ENCODE data around the gene ZFHX2. TPM values are rescaled to one million over a fixed set of nuclear protein-coding genes. Genes with fewer than 3 reads are reported as not detected.
A peak's percentile ranks its signal among the peaks of the same experiment; 100 is the strongest.

Gene ZFHX2
- total and polyA plus RNA-seq, 2 of the 13 experiments (the other 11 are each of a cell fraction or from before 2014, with no cell fraction given) = 0.17 to 0.44 TPM

DNA sequence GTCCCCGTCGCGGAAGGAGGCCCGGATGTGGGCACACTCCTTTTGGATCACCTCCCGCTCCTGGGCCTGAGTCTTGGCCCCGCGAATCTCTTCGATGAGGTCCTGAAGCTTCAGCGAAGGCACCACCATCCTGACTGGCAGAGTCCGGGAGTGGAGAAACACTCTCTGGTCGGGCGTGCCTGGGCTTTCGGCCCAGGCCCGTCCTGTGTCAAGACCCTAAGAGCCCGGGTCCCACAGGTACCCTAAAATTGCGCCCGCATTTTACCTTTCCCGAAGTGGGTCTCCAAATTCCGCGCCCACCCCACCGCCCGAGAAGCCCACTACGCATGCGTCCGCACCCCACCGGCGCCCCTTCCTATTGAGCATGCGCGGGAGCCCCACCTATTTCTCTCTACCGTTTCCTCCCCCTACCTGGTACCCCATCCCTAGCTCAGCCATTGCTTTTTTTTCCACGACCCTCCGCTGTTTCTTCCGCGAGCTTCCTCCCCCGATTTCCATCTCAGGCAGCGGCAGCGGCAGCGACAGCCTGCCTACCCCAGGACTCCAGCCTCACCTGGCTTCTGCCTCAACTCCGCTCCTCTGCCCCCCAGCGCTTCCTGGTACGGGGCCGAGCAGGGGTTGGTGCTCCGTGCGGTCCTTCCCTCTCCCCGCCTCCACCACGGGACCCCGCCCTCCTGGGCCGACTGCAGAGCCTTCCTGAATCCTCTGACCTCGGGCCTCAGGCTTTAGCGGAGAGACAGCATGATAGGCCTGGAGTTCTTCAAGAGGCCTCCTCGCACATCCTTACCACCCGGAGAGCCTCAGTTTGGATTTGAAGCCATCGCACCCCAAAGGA lies 15.8 kb upstream of the ZFHX2 start, which contains the start of gene AP1G2 (continued):
- TF ChIP-seq, protein P1, sequence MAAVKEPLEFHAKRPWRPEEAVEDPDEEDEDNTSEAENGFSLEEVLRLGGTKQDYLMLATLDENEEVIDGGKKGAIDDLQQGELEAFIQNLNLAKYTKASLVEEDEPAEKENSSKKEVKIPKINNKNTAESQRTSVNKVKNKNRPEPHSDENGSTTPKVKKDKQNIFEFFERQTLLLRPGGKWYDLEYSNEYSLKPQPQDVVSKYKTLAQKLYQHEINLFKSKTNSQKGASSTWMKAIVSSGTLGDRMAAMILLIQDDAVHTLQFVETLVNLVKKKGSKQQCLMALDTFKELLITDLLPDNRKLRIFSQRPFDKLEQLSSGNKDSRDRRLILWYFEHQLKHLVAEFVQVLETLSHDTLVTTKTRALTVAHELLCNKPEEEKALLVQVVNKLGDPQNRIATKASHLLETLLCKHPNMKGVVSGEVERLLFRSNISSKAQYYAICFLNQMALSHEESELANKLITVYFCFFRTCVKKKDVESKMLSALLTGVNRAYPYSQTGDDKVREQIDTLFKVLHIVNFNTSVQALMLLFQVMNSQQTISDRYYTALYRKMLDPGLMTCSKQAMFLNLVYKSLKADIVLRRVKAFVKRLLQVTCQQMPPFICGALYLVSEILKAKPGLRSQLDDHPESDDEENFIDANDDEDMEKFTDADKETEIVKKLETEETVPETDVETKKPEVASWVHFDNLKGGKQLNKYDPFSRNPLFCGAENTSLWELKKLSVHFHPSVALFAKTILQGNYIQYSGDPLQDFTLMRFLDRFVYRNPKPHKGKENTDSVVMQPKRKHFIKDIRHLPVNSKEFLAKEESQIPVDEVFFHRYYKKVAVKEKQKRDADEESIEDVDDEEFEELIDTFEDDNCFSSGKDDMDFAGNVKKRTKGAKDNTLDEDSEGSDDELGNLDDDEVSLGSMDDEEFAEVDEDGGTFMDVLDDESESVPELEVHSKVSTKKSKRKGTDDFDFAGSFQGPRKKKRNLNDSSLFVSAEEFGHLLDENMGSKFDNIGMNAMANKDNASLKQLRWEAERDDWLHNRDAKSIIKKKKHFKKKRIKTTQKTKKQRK (IDR thresholded peaks at IDR 0.05; ENCODE audit: low read length) = no peak
- TF ChIP-seq KLF9 (CRISPR knock-in tag; IDR thresholded peaks at IDR 0.05; ENCODE audit: low read depth) = peak; percentile 98
- peak; percentile 100 for TF ChIP-seq ZNF567 (CRISPR knock-in tag; IDR thresholded peaks at IDR 0.05; ENCODE audit: borderline replicate concordance)
- TF ChIP-seq CREM (IDR thresholded peaks at IDR 0.05) = no peak; the same call in 1 of the 2 replicates
- peak; percentile 44; the same call in 1 of the 2 replicates for TF ChIP-seq CREM (CRISPR knock-in tag; IDR thresholded peaks at IDR 0.05)
- TF ChIP-seq ZIK1 (CRISPR knock-in tag; IDR thresholded peaks at IDR 0.05; ENCODE audit: borderline replicate concordance, low read depth) = 0 out of 2 replicates have a peak, but pooled peaks have one; percentile 59
- TF ChIP-seq IKZF4 (CRISPR knock-in tag; IDR thresholded peaks at IDR 0.05; ENCODE audit: borderline replicate concordance, low read depth, not compliant biosample characterization) = peak; percentile 84
- TF ChIP-seq SMARCE1 (IDR thresholded peaks at IDR 0.05; ENCODE audit: borderline replicate concordance) = no peak
- peak; percentile 14; the same call in 1 of the 2 replicates for TF ChIP-seq ZKSCAN8 (CRISPR knock-in tag; IDR thresholded peaks at IDR 0.05; ENCODE audit: borderline replicate concordance)
- TF ChIP-seq SOX5 (CRISPR knock-in tag; IDR thresholded peaks at IDR 0.05; ENCODE audit: borderline replicate concordance) = peak; percentile 64
- peak; percentile 91 for TF ChIP-seq ZKSCAN5 (CRISPR knock-in tag; IDR thresholded peaks at IDR 0.05)
- TF ChIP-seq TBX2 (CRISPR knock-in tag; IDR thresholded peaks at IDR 0.05; ENCODE audit: borderline replicate concordance) = peak; percentile 72
- TF ChIP-seq, protein P2, sequence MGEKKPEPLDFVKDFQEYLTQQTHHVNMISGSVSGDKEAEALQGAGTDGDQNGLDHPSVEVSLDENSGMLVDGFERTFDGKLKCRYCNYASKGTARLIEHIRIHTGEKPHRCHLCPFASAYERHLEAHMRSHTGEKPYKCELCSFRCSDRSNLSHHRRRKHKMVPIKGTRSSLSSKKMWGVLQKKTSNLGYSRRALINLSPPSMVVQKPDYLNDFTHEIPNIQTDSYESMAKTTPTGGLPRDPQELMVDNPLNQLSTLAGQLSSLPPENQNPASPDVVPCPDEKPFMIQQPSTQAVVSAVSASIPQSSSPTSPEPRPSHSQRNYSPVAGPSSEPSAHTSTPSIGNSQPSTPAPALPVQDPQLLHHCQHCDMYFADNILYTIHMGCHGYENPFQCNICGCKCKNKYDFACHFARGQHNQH (CRISPR knock-in tag; IDR thresholded peaks at IDR 0.05) = peak; percentile 92
- 0 out of 2 replicates have a peak, but pooled peaks have one; percentile 33 for TF ChIP-seq NONO (IDR thresholded peaks at IDR 0.05)
- TF ChIP-seq NONO (CRISPR knock-in tag; conservative IDR thresholded peaks at IDR 0.05) = peak; percentile 97
- peak; percentile 99 for TF ChIP-seq SRSF1 (optimal IDR thresholded peaks at IDR 0.05; ENCODE audit: low read depth, low read length)
- TF ChIP-seq NR3C1 (CRISPR knock-in tag; IDR thresholded peaks at IDR 0.05) = no peak
- TF ChIP-seq, protein P3, sequence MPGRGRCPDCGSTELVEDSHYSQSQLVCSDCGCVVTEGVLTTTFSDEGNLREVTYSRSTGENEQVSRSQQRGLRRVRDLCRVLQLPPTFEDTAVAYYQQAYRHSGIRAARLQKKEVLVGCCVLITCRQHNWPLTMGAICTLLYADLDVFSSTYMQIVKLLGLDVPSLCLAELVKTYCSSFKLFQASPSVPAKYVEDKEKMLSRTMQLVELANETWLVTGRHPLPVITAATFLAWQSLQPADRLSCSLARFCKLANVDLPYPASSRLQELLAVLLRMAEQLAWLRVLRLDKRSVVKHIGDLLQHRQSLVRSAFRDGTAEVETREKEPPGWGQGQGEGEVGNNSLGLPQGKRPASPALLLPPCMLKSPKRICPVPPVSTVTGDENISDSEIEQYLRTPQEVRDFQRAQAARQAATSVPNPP (CRISPR knock-in tag; IDR thresholded peaks at IDR 0.05) = no peak
- TF ChIP-seq, protein P4, sequence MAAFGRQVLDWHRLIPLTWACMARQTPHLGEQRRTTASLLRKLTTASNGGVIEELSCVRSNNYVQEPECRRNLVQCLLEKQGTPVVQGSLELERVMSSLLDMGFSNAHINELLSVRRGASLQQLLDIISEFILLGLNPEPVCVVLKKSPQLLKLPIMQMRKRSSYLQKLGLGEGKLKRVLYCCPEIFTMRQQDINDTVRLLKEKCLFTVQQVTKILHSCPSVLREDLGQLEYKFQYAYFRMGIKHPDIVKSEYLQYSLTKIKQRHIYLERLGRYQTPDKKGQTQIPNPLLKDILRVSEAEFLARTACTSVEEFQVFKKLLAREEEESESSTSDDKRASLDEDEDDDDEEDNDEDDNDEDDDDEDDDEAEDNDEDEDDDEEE (CRISPR knock-in tag; IDR thresholded peaks at IDR 0.05) = peak; percentile 100
- TF ChIP-seq TCF12 (IDR thresholded peaks at IDR 0.05) = no peak
- no peak; the same call in 1 of the 2 replicates for TF ChIP-seq TCF12 (CRISPR knock-in tag; IDR thresholded peaks at IDR 0.05)
- TF ChIP-seq CBX1 (IDR thresholded peaks at IDR 0.05; ENCODE audit: low read depth) = peak; percentile 92
- TF ChIP-seq ZNF773 (CRISPR knock-in tag; IDR thresholded peaks at IDR 0.05; ENCODE audit: borderline replicate concordance) = no peak; the same call in 1 of the 2 replicates
- TF ChIP-seq ZEB1 (IDR thresholded peaks at IDR 0.05; ENCODE audit: insufficient replicate concordance, low read depth) = no peak

All from HepG2 (cell line).